Ishikawa (cell line): ENCODE results near the gene AVL9.

ENCODE experiments used
- CEBPB ChIP-seq: IDR thresholded peaks from 2 replicates; pipeline ENCODE4 v1.6.1; 2012
- CREB1 ChIP-seq: IDR thresholded peaks from 2 replicates; pipeline ENCODE4 v1.6.1; 2012; ENCODE audit warnings: low read depth
- EP300 ChIP-seq: IDR thresholded peaks from 2 replicates; pipeline ENCODE4 v1.6.1; 2012; ENCODE audit warnings: borderline replicate concordance
- FOXM1 ChIP-seq: IDR thresholded peaks from 2 replicates; pipeline ENCODE4 v1.6.1; 2012; ENCODE audit warnings: low read depth, borderline replicate concordance
- MAX ChIP-seq: IDR thresholded peaks from 2 replicates; pipeline ENCODE4 v1.6.1; 2012
- NFIC ChIP-seq: IDR thresholded peaks from 2 replicates; pipeline ENCODE4 v1.6.1; 2012
- RAD21 ChIP-seq: IDR thresholded peaks from 2 replicates; pipeline ENCODE4 v1.6.1; 2012; ENCODE audit warnings: low read depth
- TAF1 ChIP-seq: IDR thresholded peaks from 2 replicates; pipeline ENCODE4 v1.6.1; 2012; ENCODE audit warnings: low read depth, mild to moderate bottlenecking
- TCF12 ChIP-seq: IDR thresholded peaks from 2 replicates; pipeline ENCODE4 v1.6.1; 2012; ENCODE audit warnings: low read depth
- TEAD4 ChIP-seq: IDR thresholded peaks from 2 replicates; pipeline ENCODE4 v1.6.1; 2012
- USF1 ChIP-seq: IDR thresholded peaks from 2 replicates; pipeline ENCODE4 v1.6.1; 2012
- YY1 ChIP-seq: IDR thresholded peaks from 2 replicates; pipeline ENCODE4 v1.6.1; 2012; ENCODE audit warnings: low read depth
- ZBTB7A ChIP-seq: IDR thresholded peaks from 2 replicates; pipeline ENCODE4 v1.6.1; 2012; ENCODE audit warnings: low read depth
- TF ChIP-seq, protein P1 (sequence below): IDR thresholded peaks from 2 replicates; pipeline ENCODE4 v1.6.1; 2012; ENCODE audit warnings: low read depth, mild to moderate bottlenecking

GRCh38 chr7:32477649-32477980, 17.7 kb upstream of the AVL9 start:
- TF ChIP-seq EP300 (no peak), CEBPB (no peak), CREB1 (no peak), TEAD4 (no peak), FOXM1 (no peak), TCF12 (no peak), MAX (no peak), ZBTB7A (no peak), TAF1 (no peak), USF1 (no peak), NFIC (no peak), YY1 (no peak), RAD21 (no peak)
- TF ChIP-seq, protein P1, sequence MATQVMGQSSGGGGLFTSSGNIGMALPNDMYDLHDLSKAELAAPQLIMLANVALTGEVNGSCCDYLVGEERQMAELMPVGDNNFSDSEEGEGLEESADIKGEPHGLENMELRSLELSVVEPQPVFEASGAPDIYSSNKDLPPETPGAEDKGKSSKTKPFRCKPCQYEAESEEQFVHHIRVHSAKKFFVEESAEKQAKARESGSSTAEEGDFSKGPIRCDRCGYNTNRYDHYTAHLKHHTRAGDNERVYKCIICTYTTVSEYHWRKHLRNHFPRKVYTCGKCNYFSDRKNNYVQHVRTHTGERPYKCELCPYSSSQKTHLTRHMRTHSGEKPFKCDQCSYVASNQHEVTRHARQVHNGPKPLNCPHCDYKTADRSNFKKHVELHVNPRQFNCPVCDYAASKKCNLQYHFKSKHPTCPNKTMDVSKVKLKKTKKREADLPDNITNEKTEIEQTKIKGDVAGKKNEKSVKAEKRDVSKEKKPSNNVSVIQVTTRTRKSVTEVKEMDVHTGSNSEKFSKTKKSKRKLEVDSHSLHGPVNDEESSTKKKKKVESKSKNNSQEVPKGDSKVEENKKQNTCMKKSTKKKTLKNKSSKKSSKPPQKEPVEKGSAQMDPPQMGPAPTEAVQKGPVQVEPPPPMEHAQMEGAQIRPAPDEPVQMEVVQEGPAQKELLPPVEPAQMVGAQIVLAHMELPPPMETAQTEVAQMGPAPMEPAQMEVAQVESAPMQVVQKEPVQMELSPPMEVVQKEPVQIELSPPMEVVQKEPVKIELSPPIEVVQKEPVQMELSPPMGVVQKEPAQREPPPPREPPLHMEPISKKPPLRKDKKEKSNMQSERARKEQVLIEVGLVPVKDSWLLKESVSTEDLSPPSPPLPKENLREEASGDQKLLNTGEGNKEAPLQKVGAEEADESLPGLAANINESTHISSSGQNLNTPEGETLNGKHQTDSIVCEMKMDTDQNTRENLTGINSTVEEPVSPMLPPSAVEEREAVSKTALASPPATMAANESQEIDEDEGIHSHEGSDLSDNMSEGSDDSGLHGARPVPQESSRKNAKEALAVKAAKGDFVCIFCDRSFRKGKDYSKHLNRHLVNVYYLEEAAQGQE, result no peak
